GM19328 (cell line): ENCODE measurements around the gene IL17RE.

Experiments
- ATAC-seq: cut with Tn5 transposase; IDR thresholded peaks from one replicate; pipeline ENCODE4 v1.9.1; 2021; ENCODE audit warnings: mild to moderate bottlenecking, moderate library complexity; ENCODE audit not compliant: unreplicated experiment

The IL17RE gene

GRCh38 chr3:9901967-9902366 lies 681 bp upstream of the IL17RE start:
- no peak for ATAC-seq

GRCh38 chr3:9903238-9903624 lies 583 bp downstream of the IL17RE start:
- no peak for ATAC-seq

GRCh38 chr3:9903904-9904303 lies 1.3 kb downstream of the IL17RE start:
- ATAC-seq = no peak

- ATAC-seq = no peak
These were observed 3.8 kb downstream of the IL17RE start for GRCh38 chr3:9906480-9906879.

GRCh38 chr3:9908286-9908685 lies 5.6 kb downstream of the IL17RE start:
- ATAC-seq = no peak

GRCh38 chr3:9909221-9910013 lies 6.8 kb downstream of the IL17RE start:
- no peak for ATAC-seq

DNA sequence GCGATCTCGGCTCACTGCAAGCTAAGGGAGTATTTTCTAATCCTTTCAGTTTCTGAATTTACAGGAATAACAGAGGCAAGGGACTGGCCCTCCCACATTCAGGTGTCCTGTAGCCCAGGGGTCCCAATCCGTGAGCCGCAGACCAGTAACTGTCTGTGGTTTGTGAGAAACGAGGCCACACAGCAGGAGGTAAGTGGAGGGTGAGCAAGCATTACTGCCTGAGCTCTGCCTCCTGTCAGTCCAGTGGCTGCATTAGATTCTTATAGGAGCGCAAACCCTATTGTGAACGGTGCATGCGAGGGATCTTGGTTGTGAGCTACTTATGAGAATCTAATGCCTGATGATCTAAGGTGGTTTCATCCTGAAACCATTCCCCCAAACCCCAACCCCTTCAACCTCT lies 9.2 kb downstream of the IL17RE start:
- ATAC-seq = no peak

GRCh38 chr3:9912294-9912935 lies 9.8 kb downstream of the IL17RE start:
- ATAC-seq = no peak

GRCh38 chr3:9913601-9914000 lies 11.0 kb downstream of the IL17RE start:
- no peak for ATAC-seq

DNA sequence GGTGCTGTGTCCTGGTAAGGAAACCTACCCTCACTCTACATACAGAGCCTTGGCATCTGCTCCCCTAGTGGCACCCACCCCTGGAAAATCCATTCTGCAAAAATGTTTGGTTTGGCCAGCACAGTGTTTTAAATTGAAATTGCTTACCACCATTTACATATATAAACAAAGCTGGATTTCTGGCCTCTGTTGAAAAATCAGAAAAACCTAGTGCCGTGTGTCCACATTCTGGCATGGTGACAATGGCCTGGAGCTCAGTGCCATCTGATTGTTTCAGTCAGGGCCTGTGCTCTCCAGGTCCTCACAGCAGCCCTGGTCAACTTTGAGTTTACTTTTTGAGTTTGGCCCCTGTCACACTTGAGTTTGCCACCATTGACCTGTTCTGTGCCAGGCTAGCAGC lies 11.4 kb downstream of the IL17RE start:
- no peak for ATAC-seq

DNA sequence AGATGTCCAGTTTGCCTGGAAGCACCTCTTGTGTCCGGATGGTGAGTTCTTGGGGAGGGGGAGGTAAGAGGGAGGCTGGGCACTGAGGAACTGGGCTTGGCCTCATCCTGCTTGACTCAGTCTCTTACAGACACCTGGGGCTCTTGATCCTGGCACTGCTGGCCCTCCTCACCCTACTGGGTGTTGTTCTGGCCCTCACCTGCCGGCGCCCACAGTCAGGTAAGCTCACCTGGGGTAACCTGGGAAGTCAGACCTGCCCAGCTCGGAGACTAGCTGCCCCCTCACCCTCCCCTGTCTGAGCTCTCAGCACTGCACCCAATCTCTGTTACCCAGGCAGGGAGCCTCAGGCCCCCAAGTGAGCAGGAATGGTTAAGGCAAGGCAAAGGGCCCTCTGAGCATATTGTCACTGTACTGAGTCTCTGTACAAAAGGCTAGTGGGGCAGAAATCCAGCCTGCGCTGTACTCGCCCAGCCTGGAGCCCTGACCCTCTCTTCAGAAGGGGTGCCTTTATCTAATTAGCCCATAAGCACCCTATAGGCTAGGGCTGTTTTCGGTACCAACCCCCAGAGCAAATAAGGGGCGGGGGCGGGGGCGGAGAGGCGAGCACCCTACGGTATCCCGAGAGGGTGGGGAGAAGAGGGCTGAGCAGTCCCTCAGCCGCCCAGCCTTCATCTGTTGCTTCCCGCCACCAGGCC lies 12.1 kb downstream of the IL17RE start:
- ATAC-seq = no peak

DNA sequence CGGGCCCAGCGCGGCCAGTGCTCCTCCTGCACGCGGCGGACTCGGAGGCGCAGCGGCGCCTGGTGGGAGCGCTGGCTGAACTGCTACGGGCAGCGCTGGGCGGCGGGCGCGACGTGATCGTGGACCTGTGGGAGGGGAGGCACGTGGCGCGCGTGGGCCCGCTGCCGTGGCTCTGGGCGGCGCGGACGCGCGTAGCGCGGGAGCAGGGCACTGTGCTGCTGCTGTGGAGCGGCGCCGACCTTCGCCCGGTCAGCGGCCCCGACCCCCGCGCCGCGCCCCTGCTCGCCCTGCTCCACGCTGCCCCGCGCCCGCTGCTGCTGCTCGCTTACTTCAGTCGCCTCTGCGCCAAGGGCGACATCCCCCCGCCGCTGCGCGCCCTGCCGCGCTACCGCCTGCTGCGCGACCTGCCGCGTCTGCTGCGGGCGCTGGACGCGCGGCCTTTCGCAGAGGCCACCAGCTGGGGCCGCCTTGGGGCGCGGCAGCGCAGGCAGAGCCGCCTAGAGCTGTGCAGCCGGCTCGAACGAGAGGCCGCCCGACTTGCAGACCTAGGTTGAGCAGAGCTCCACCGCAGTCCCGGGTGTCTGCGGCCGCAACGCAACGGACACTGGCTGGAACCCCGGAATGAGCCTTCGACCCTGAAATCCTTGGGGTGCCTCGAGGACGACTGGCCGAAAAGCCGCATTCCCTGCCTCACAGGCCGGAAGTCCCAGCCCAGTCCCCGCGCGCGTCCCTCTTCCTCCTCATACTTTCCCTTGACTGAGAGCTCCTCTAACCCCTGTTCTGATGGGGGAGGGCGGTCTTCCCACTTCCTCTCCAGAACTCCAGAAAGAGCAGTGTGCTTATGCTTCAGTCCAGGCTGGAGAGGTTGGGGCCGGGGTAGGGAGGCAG lies 12.8 kb downstream of the IL17RE start:
- ATAC-seq = no peak

DNA sequence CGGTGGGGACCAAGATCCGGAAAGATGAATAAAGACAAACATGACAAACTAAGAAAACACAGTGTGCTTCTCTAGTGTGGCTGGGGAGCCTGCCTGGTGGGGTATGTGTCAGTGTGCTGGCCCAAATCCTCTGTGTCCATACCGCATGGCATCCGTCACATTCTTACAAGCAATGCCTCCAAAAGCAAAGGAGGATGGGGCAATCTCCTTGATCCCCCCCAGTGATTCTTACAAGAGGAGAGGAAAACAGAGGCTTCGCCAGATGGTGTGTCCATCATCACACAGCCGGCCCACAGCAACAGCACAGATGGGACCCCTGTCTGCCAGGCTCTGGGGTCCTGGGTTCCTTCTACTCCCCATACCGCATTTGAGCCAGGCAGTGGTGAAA lies 13.7 kb downstream of the IL17RE start:
- ATAC-seq = no peak

DNA sequence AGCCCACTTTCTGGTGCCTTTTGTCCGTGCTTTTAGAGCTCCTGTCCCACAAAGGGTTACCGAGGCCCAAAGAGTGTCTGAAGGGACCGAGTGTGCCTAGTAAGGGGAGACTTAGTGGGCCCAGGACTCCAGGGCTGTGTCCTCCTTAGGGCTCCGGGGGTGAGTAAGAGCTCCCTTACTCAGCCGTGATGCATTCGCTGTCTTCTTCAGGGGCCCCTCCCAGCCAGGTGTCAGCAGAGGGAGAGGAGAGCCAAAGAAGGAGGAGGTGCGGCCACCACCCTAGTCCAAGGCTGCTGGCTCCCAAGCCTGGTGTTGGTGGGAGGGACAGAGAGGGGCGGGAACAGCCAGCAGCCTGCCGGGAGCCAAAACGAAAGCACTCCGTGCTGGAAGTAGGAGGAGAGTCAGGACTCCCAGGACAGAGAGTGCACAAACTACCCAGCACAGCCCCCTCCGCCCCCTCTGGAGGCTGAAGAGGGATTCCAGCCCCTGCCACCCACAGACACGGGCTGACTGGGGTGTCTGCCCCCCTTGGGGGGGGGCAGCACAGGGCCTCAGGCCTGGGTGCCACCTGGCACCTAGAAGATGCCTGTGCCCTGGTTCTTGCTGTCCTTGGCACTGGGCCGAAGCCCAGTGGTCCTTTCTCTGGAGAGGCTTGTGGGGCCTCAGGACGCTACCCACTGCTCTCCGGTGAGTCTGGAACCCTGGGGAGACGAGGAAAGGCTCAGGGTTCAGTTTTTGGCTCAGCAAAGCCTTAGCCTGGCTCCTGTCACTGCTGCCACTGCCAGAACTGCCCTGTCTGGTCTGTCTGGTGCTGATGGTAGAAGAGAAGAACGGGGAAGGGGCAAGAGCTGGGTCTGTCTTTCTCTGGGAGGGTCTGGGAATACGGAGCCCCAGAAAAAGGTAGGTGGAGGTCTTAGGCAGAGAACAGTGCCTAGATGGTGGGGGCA lies 14.4 kb downstream of the IL17RE start, which contains the start of gene IL17RC:
TSS of gene IL17RC (plus strand) at position 365 of the 947 bp plus-strand sequence. CDS start at position 583, 218 bp downstream.
- ATAC-seq = no peak

GRCh38 chr3:9917820-9918219 lies 15.2 kb downstream of the IL17RE start:
- ATAC-seq = no peak

DNA sequence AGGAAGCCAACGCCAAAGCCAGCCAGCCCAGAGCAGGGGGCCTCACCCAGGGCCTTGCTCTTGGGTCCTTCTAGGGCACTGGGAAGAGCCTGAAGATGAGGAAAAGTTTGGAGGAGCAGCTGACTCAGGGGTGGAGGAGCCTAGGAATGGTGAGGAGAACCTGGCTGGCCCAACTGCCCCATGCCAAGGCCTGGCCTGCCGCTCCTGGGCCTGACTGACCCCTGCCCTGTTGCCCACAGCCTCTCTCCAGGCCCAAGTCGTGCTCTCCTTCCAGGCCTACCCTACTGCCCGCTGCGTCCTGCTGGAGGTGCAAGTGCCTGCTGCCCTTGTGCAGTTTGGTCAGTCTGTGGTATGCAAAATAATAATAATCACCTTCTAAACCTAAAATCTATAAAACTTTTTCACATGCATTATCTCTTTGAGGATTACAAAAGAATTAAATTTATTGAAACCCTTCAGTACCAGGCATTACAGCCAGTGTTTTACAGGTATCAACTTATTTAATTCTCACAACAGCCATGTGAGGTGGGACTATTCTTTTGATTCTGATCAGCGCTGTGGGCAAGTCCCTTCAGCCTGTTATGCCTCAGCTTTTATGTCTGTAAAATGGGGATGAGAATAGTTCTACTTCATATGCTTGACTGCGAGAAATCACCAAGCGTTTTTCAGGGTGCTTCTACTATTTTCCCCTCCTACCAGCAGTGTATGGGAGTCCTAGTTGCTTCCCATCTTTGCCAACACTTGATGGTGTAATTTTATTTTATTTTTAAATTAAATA lies 15.8 kb downstream of the IL17RE start:
- ATAC-seq = no peak

- no peak for ATAC-seq
These were observed 25.5 kb downstream of the IL17RE start for GRCh38 chr3:9928158-9928557.

- no peak for ATAC-seq
These were observed 28.3 kb downstream of the IL17RE start for GRCh38 chr3:9930804-9931418.

- no peak for ATAC-seq
These were observed 29.8 kb downstream of the IL17RE start for GRCh38 chr3:9932535-9932842.
